GM21786 (cell line): ENCODE data around the gene LGMN.
"Not testable (repeated sequence)": the region's sequence is repeated elsewhere in the genome, so short reads cannot be mapped to it uniquely, and the experiment has no call there.

ENCODE experiments used
- ATAC-seq: cut with Tn5 transposase; IDR thresholded peaks from one replicate; pipeline ENCODE4 v1.9.1; 2021; ENCODE audit not compliant: unreplicated experiment

The LGMN gene

GRCh38 chr14:92763666-92764631 is 15.5 kb upstream of the LGMN start:
- ATAC-seq, result not testable (repeated sequence)

- ATAC-seq, result no peak
These were observed 12.0 kb upstream of the LGMN start for GRCh38 chr14:92760524-92760805.

- ATAC-seq, result no peak
These were observed 11.5 kb upstream of the LGMN start for GRCh38 chr14:92759679-92760523.

GRCh38 chr14:92759300-92759678 is 10.9 kb upstream of the LGMN start:
- ATAC-seq, result no peak

- ATAC-seq, result no peak
These were observed 8.0 kb upstream of the LGMN start for GRCh38 chr14:92756446-92756845.

- no peak for ATAC-seq
These were observed 7.1 kb upstream of the LGMN start for GRCh38 chr14:92755495-92755894.

- no peak for ATAC-seq
These were observed 6.5 kb upstream of the LGMN start for GRCh38 chr14:92754966-92755365.

GRCh38 chr14:92753250-92753649 is 4.8 kb upstream of the LGMN start:
- no peak for ATAC-seq

GRCh38 chr14:92751819-92752218 is 3.4 kb upstream of the LGMN start:
- no peak for ATAC-seq

GRCh38 chr14:92750994-92751400 is 2.6 kb upstream of the LGMN start:
- ATAC-seq, result no peak

GRCh38 chr14:92750222-92750728 is 1.8 kb upstream of the LGMN start:
- not testable (repeated sequence) for ATAC-seq

- no peak for ATAC-seq
These were observed 647 bp downstream of the LGMN start for GRCh38 chr14:92747701-92748258.

GRCh38 chr14:92744198-92744597 is 4.2 kb downstream of the LGMN start:
- no peak for ATAC-seq

GRCh38 chr14:92740440-92740839 is 8.0 kb downstream of the LGMN start:
- ATAC-seq, result no peak

- ATAC-seq, result no peak
These were observed 10.7 kb downstream of the LGMN start for GRCh38 chr14:92737619-92738188.

GRCh38 chr14:92737206-92737605 is 11.2 kb downstream of the LGMN start:
- ATAC-seq, result no peak

GRCh38 chr14:92735344-92735743 is 13.1 kb downstream of the LGMN start:
- ATAC-seq, result no peak

GRCh38 chr14:92734618-92735017 is 13.8 kb downstream of the LGMN start:
- ATAC-seq, result no peak

- ATAC-seq, result no peak
These were observed 15.4 kb downstream of the LGMN start for GRCh38 chr14:92733007-92733406.

GRCh38 chr14:92731622-92732115 is 16.8 kb downstream of the LGMN start:
- ATAC-seq, result no peak
